ENCODE measurements around the gene SBF2.
"Not testable (repeated sequence)": the region's sequence is repeated elsewhere in the genome, so short reads cannot be mapped to it uniquely, and the experiment has no call there.

SBF2 gene

GRCh38 chr11:10298342-10298741 lies 4.3 kb upstream of the SBF2 start:
- no peak for DNase-seq

DNA sequence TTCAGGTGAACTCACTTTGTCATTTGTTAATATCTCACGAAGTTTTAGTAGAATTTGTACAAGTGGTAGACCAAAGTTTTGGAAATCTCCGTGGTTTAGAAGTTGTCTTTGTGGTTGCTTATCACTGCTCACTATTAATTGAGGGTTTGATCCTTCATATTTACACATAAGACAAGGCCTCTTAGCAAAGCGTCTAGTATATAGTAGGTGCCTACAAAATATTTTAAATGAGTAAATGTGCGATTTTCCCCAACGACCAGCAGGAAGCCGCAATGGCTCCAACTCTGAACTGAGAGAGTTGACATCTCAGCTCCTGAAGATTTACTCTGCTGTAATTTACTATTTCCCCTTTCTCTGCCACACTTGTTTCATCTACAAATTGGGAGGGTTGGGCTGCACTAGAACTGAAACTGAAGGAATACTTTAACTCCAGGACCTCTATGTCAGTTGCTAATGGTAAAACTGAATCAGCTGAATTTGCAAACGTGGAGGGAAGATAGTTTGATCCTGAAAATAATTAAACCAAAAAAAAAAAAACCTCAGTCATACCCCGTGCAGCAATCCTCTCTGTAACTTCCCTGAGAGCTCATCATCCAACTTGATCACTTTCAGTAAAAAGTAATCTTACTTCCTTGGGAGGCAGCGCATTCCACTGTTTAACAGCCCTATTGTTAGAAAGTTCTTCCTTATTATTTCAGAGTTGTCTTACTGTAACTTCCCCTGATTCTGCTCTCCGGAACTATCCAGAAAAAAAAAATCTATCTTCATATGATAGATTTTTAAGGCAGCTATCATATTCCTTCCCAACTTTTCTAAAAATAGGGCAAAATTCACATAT lies 1.3 kb upstream of the SBF2 start:
- no peak for DNase-seq

DNA sequence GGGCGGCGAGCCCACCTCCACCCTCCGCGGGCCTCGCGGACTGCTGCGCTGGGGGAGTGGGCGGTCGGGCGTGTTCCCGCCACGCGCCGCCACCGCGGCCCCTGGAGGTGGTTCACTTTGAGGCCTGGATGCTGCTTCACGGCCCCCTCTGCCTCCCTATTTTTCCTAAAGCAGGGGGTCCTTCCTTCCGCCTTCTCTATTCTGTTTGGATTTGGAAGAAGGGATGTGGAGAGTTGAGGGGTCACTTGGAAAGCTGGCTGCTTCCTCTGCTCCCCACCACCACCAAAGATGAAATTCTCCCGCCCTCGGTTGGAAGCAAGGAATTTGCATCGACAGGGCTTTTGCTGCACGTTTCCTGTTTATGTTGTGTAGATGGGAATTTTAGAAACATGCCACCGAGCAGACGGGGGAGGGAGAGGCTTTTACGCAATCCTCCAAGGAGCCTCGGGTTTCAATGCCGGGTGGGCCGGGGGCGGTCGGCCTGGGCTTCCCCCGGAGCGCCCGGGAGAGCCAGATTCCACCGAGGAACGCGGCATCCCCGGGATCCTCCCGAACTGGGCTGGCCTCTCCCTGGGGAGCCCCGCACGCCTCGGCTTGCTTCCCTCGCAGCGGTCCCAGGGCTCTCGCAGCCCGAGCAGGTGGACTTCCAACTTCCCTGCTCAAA lies 403 bp upstream of the SBF2 start:
- DNase-seq = no peak

DNA sequence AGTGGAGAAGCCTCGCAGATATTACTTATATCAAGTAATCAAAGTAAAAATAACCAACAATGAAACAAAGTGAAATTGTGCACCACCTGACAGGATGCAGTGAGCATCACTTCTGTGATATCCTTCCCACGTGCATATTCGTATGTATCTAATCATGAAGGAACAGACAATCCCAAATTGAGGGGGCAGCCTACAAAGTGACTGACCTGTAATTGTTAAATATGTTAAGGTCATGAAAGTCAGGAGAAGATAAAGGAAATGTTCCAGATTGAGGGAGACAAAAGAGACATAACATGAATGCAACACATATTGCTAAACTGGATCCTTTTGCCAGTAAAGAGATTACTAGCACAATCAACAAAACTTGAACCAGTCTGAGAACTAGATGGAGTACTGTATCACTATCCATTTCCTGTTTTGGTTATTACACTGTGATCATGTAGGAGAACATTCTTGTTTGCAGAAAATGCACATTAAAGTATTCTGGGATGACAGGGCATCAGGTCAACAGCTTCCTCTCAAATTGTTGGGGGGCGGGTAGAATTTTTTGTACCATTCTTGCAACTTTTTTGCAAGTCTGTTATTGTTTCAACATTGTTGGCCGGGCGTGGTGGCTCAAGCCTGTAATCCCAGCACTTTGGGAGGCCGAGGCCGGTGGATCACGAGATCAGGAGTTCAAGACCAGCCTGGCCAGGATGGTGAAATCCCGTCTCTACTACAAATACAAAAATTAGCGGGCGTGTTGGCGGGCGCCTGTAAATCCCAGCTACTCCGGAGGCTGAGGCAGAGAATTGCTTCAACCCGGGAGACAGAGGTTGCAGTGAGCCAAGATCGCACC lies 2.0 kb downstream of the SBF2 start:
- no peak for DNase-seq

GRCh38 chr11:10289765-10290380 lies 4.1 kb downstream of the SBF2 start:
- no peak for DNase-seq

GRCh38 chr11:10288881-10289764 lies 4.9 kb downstream of the SBF2 start:
- DNase-seq = no peak

DNA sequence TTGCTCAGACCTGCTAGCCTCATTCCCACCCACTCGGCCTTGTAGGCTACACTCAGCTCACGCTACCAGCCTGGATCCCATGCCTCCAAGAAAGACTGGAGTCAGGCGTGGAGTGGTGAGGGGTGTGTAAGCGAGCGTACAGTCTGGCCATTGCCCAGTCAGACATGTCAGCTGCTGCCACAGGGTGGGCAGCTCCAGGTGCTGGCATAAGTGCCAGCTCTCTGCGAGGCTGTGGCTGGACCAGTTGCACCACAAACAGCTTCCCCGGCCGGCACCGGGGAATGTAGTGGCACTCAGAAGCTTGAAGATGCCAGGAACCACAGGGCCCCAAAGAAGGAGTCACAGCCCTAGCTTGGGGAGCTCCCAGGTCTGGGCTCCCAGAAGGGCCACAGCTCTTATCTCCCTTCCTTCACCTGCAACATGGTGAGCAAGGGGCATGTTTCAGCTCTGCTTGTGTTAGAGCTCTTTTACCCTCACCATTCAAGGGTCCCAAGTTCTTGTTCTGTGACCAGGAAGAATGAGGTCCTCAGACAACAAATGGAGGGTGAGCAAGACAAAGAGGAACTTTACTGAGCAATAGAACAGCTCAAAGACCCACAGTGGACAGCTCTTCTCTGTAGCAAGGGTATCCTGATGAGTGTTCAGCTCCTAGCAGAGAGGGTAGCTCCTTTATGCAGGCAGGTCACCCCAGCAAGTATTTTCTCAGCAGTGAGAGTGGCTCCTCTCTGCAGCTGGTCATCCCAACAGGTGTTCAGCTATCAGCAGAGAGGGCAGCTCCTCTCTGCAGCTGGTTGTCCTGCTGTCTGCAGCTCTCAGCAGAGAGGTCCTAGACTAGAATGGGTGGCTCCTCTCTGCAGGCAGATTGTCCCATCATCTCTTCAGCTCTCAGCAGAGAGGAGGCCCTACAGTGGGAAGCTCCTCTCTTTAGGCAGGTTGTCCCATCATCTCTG lies 6.0 kb downstream of the SBF2 start:
- DNase-seq = no peak

DNA sequence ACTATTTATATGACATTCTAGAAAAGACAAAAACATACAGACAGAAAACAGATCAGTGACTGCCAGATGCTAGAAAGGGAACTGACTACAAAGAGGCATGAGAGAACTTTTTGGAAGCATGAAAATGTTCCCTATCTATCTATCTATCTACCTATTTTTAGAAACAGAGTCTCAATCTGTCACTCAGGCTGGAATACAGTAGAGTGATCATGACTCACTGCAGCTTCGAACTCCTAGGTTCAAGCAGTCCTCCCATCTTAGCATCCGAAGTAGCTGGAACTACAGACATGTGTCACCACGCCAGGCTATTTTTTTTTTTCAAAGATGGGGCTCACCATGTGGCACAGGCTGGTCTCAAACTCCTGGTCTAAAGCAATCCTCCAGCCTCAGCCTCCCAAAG lies 6.9 kb downstream of the SBF2 start:
- no peak for DNase-seq

- no peak for DNase-seq
Measured at GRCh38 chr11:10285148-10285802, 8.7 kb downstream of the SBF2 start.

DNA sequence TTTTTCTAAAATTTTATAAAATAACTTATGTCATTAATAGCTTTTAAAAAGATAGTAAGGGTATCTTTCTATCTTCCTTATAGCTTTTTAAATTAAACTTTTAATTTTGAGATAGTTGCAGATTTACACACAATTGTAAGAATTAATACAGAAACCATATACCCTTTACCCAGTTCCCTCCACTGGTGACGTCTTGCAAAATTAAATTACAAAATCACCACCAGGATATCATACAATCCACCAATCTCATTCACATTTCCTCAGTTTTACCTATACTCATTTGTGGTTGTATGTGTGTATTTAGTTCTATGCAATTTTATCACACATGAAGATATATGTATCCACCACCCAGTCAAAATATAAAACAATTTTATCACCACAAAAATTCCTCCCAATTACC lies 10.0 kb downstream of the SBF2 start:
- DNase-seq = no peak

DNA sequence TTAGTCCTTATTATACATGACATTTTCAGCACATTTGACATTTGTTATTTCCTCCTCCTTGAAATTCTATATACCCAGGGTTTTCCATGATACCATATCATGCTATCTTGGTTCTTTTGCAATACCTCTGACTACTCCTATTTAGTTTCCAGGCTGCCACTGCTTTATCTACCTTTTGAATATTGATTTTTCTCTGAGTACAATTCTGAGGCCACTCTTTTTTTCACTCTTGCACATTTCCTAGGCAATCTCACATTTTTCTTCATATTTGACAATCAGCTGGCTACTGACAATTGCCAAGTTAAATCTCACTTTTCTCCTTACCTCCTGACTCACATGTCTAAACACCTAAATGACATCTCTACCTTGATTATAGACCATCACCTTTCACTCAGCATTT lies 11.9 kb downstream of the SBF2 start:
- no peak for DNase-seq

DNA sequence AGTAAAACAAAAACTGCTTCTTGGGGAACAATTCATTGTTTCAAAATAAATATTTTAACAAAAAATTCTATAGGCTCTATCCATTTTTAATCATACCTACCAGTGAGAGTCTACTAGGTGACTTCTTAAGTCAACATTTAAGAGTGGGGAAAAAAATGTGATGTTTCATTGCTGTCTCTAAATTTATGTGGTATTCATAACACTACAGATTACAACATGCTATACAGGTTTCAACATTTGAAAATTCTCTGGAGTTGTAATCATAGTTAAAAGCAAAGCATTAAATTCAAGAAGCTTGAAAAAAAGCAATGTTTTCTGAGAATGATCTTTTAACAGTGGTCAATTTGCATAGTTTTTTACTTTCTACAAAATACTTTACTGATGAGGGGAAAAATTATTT lies 18.3 kb downstream of the SBF2 start:
- DNase-seq = no peak

DNA sequence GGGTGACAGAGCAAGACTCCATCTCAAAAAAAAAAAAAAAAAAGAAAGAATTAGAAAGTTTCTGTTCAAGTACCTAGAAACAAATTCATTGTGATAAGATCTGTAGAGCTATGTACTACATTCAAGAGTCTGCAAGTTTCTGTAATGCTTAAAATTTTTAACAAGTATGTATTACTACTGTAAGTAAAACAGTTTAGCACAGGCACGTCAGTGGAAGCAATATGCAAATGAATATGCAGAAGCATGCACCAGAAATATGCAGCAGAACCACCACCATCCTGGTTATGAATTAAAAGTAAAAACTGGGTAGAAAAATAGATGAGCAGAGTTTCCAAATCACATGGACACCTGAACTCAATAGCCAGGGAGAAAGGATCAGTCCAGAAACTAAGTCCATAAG lies 19.3 kb downstream of the SBF2 start:
- DNase-seq = no peak

DNA sequence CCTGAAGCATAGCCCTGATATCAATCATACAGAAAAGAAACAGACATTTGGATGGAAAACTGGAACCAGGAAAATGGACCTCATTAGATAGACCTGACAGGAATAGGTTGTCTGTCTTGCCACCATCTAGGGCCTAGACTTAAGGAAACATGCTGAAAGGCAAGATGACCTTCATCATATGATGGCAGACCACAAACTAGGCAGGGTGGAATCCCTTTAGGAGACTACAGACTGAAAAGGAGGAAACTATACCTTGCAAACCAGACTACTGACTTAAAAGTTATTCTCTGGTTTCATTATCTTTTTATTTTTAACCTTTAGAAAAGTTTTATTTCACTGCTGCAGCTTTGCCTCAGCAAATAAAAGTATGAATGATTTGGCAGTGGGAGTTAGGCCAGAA lies 20.3 kb downstream of the SBF2 start:
- no peak for DNase-seq

- no peak for DNase-seq
Measured at GRCh38 chr11:10272132-10272531, 21.9 kb downstream of the SBF2 start.

DNA sequence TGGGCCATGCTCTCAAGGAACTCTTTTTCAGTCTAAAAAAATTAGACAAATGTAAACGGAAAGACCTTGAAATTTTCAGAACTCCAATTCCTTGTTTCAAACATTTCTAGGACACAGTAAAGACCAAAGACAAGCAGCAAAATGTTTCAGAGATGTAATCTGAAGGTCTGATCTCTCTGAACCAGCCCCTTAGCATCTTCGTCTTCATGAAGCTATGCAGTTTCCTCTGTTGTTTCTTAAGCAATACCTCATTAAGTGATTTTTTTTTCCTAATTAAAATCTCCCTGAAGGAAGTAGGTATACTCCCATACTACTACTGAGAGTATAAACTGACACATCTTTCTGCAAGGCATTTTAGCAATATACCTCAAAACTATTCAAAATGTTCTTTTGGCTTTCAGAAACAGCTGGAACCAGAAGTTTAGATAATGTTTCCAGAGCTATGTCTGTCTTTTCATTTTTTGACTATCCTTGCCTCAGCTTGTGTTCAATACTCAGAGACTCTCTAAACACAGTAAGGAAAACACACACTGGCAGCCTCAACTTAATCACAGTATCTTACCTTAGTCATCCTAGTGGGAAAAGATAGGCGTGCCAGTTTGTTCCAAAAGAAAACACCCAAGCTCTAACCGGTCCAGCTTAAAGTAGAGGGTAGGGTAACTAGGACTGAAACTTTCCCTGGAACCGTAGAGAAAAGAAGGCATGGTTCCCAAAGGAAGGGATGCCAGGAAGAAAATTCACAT lies 25.1 kb downstream of the SBF2 start:
- DNase-seq = no peak

DNA sequence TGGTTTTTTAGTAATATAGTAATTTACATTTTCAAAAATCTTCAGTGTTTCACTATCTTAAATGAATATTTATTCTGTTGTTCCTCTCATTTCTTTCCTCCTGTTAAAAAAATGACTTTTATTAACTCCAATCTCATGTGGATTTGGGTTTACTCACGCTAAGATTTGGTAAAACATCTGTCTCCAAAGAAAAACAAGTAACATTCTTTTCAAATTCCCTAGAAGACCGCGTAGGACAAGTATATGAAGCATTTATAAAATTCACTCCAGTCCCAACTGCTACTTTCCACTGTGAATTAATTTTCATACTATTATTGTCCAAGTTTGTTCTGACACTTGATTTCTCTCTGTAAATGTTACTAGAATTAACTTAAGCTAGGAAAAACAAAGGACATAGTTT lies 26.2 kb downstream of the SBF2 start:
- no peak for DNase-seq

DNA sequence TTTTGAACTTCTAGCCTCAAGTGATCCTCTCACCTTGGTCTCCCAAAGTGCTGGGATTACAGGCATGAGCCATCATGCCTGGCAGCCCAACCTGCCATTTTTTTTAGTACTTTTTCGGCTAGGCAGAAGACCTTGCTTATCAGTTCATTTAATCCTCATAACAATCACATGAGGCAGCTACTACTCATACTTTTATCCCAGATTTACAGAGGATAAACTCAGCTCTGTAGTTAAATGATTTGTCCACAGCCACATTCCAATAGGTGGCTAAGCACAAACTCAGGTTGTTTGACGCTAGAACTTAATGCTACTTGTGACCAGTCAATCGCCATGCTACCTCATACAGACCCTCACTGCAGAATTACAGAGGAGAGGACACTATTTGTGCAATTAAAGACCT lies 28.1 kb downstream of the SBF2 start:
- DNase-seq = no peak

DNA sequence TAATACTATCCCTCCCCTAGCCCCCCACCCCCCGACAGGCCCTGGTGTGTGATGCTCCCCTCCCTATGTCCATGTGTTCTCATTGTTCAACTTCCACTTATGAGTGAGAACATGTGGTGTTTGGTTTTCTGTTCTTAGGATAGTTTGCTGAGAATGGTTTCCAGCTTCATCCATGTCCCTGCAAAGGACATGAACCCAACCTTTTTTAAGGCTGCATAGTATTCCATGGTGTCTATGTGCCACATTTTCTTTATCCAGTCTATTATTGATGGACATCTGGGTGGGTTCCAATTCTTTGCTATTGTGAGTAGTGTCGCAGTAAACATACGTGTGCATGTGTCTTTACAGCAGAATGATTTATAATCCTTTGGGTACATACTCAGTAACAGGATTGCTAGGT lies 29.3 kb downstream of the SBF2 start:
- DNase-seq = not testable (repeated sequence)

- no peak for DNase-seq
Measured at GRCh38 chr11:10263929-10264328, 30.1 kb downstream of the SBF2 start.
